DMS114 treated with DMSO at 0.1 percent for 48 hours (cell line): ENCODE measurements around the gene SETDB1.

ENCODE experiments used
- DNase-seq: peaks from one replicate; lab custom pipeline; 2025; ENCODE audit not compliant: unreplicated experiment; lab: John Stamatoyannopoulos, UW

The SETDB1 gene

DNA sequence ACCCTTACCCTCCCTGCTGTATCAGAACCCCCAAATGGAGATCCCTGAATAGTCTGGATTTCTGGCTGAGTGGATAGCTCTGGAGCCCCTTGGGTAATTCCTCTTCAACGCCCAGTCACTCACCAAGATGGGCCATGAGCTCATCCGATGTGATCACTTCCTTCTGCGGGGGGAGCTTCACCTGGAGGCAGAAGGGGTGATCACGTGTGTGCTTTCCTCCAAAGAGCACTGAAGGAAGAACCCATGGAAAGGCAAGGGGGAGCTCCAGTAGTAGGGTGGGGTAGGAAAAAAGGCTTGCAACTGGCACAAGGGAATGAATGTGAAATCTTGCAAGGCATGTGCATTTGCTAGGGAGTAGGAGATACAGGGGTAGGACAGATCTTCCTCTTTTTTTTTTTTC is 75.4 kb downstream of the SETDB1 start:
- DNase-seq: no peak

DNA sequence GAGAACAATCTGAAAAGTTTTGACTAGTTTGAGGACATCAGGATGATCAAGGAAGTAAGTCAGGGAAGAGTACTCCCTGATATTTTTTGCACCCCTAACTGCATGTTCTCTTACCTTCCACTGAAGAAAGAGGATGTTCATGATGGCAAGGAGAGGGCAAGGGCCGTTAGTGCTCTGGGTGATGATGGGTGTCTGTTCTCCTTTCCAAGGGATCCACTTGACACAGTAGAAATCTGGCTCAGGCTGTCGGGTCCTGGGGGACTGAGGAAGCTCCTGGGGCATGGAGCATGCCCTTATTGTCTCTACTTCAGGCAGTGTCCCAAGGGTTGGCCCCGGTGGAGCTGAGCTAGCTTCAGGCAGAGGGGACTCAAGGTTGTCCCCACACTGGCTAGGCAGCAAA is 75.9 kb downstream of the SETDB1 start:
- DNase-seq: no peak

GRCh38 chr1:151002611-151003010 is 76.4 kb downstream of the SETDB1 start:
- no peak for DNase-seq

DNA sequence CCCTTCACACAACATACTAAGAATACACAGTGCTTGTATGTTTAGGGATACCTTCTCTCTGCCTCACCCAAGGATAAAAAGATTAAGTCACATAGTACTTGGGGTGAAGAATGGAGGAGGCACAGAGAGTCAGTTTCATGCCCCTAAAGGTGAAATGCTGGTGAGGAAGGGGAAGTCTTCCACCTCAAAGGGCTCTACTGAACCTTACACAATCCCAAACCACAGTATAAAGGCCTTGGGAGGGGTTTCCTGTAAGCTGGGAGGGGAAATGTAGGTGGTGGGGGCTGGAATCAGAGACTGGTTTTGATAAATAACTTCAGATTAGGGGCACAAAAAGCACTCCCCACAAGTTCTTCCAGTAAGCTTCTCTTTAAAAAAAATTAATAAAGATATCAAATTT is 77.0 kb downstream of the SETDB1 start:
- DNase-seq: no peak

GRCh38 chr1:151005729-151006319 is 79.7 kb downstream of the SETDB1 start:
- no peak for DNase-seq

GRCh38 chr1:151006327-151007052 is 80.3 kb downstream of the SETDB1 start, which contains the start of gene MINDY1:
TSS of gene MINDY1 (minus strand) at chr1:151006902. CDS start at chr1:151002617, 4,285 bp downstream.
- DNase-seq: peak; percentile 94

- no peak for DNase-seq
These were observed 81.7 kb downstream of the SETDB1 start for GRCh38 chr1:151007853-151008243.

DNA sequence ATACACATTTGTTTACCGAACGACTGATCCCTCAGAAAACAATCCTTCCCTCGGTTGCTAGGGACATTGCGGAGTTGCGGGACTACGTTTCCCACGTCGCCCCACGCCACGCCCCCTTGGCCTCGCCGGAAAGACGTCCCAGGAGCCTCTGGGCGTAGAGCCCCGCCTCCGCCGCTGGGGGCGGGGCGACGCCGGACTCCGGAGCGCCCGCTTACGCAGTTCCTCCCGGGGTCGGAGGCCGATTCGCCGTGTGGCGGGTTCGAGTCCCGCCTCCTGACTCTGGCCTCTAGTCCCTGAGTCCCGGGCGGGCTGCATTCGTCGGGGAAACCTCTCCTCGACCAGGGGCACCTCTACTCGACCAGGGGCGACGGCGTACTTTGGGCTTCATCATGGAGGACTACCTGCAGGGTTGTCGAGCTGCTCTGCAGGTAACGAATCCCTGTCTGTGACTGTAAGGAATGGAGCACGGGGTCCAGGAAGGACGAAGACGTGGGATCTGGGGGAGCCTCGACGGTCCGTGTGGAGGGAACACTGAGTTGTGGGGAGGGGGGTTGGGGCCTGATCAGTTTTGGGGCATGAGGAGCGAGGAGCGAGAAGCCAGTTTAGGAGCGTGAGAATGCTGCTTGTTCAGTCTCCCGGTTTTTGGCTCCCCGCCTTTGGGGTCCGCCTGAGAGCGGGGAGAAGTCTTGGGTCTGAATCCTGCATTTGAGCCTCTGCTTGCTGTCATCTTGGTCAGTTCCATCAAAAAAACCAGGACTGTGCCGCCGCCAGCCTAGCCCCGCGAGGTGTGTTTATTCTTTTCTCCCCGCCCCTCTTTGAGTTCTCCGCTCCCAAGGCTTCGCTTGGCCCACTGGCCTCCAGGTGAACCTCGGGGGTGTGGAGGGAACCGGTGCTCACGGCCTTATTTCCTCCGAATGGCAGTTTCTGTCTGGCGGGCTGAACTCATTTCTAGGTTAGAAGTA is 82.4 kb downstream of the SETDB1 start, which contains the start of gene PRUNE1:
PRUNE1 (plus strand) TSS at position 206 of the 962 bp plus-strand sequence; CDS start at position 390, 184 bp downstream.
- peak; percentile 96 for DNase-seq

- no peak for DNase-seq
These were observed 83.0 kb downstream of the SETDB1 start for GRCh38 chr1:151009206-151009587.

- DNase-seq: no peak
These were observed 83.6 kb downstream of the SETDB1 start for GRCh38 chr1:151009674-151010345.

DNA sequence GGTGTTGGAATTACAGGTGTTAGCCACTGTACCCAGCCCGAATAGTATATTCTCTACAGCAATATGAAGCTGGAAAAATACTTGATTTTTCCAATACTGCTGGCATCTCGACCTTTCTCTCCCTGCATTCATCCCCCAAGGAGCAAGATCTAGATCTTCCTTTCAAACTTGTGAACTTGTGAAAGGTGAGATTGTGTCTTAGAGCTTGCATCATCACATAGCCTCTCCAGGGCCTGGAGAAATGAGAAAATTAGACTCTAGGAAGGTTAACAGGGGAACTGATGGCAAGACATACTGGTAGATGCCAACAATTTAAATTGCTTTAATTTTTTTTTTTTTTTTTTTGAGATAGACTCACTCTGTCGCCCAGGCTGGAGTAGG is 84.2 kb downstream of the SETDB1 start:
- no peak for DNase-seq

GRCh38 chr1:151011154-151011850 is 85.1 kb downstream of the SETDB1 start:
- no peak for DNase-seq

- no peak for DNase-seq
These were observed 86.7 kb downstream of the SETDB1 start for GRCh38 chr1:151012684-151013471.

GRCh38 chr1:151013518-151013917 is 87.4 kb downstream of the SETDB1 start:
- no peak for DNase-seq
